HCT116 (cell line): ENCODE data around the gene TET2. TPM values are rescaled to one million over a fixed set of nuclear protein-coding genes. Genes with fewer than 3 reads are reported as not detected.

Experiments used
- ATAC-seq: fragments of 200-7000 bp; cut with Tn5 transposase; 2 replicates; pipeline ENCODE4 v1.9.1; 2020; ENCODE audit warnings: mild to moderate bottlenecking, moderate library complexity
- BruUV-seq: library from RNA; stranded (reverse); fragments of 400-500 nt; replicated peaks from 2 replicates; lab custom pipeline; 2021; lab: Mats Ljungman, UMichigan
- CTCF ChIA-PET: fragments of 300-600 bp; sonication (Branson Sonifier 250); formaldehyde crosslinking; loops from one replicate; lab custom pipeline; 2021; ENCODE audit warnings: antibody characterized with exemption; lab: Charles Lee
- POLR2A ChIA-PET: fragments of 300-600, 350-600 bp; sonication (Branson Sonifier 250); formaldehyde crosslinking; loops from one replicate; lab custom pipeline; 2021; ENCODE audit warnings: antibody characterized with exemption; lab: Charles Lee
- RAD21 ChIA-PET, 2 experiments: fragments of 300-600 bp; sonication (Branson Sonifier 250); formaldehyde crosslinking; loops; one replicate each; lab custom pipeline; 2023; ENCODE audit warnings: low total read pairs in 2 of 2; ENCODE audit not compliant: uncharacterized antibody in 2 of 2, unreplicated experiment in 2 of 2, low non-redundant PET in 1 of 2; lab: Charles Lee
- DNase-seq: peaks from one replicate; pipeline ENCODE4 v3.0.0-alpha.2; 2010; ENCODE audit warnings: low read depth, low spot score
- H2AFZ ChIP-seq: fragments of 200-600 bp; shearing (Covaris generic), sonication (generic); 2 replicates; pipeline ENCODE4 v1.6.1; 2017; ENCODE audit warnings: low read depth, mixed run types, mixed read lengths, antibody characterized with exemption, low read length; ENCODE audit not compliant: poor library complexity, severe bottlenecking
- H3K27ac ChIP-seq: 2 replicates; pipeline ENCODE4 v1.5.1; 2012; ENCODE audit warnings: low read depth, low read length
- H3K27me3 ChIP-seq: fragments of 200-600 bp; sonication (generic); 2 replicates; pipeline ENCODE4 v1.6.1; 2016; ENCODE audit warnings: mixed run types, low read length, mixed read lengths; ENCODE audit not compliant: insufficient read depth
- H3K36me3 ChIP-seq, 2 experiments: fragments of 200-500 bp in 1 of 2; fragments of 200-600 bp in 1 of 2; sonication (Bioruptor generic) in 1 of 2; sonication (generic) in 1 of 2; 2 replicates each; pipeline versions ENCODE4 v1.5.1 to v1.6.1; 2014 to 2016; ENCODE audit warnings: low read length in 2 of 2, inconsistent platforms in 1 of 2, mixed read lengths in 1 of 2, mixed run types in 1 of 2; ENCODE audit not compliant: insufficient read depth in 2 of 2, control insufficient read depth in 1 of 2
- H3K4me1 ChIP-seq, 2 experiments: fragments of 200-600 bp in 1 of 2; sonication (generic) in 1 of 2; 2 replicates each; pipeline versions ENCODE4 v1.5.1 to v1.6.1; 2012 to 2017; ENCODE audit warnings: low read length in 2 of 2, inconsistent platforms in 1 of 2, mild to moderate bottlenecking in 1 of 2, mixed read lengths in 1 of 2, mixed run types in 1 of 2, moderate library complexity in 1 of 2; ENCODE audit not compliant: insufficient read depth in 2 of 2, control insufficient read depth in 1 of 2
- H3K4me2 ChIP-seq: fragments of 200-600 bp; sonication (generic); 2 replicates; pipeline ENCODE4 v1.6.1; 2017; ENCODE audit warnings: mixed run types, low read length, mixed read lengths
- H3K4me3 ChIP-seq, 2 experiments: fragments of 200-600 bp in 1 of 2; sonication (generic) in 1 of 2; replicated peaks in 1 of 2; 2 replicates each; pipeline ENCODE4 v1.5.1; 2011 to 2016; ENCODE audit warnings: low read length in 2 of 2, control low read depth in 1 of 2, low read depth in 1 of 2, mild to moderate bottlenecking in 1 of 2, mixed read lengths in 1 of 2, mixed run types in 1 of 2
- H3K79me2 ChIP-seq: fragments of 200-600 bp; sonication (generic); 2 replicates; pipeline ENCODE4 v1.6.1; 2017; ENCODE audit warnings: mild to moderate bottlenecking, mixed run types, low read length, moderate library complexity, mixed read lengths; ENCODE audit not compliant: insufficient read depth
- H3K9ac ChIP-seq: fragments of 200-600 bp; sonication (generic); 2 replicates; pipeline ENCODE4 v1.6.1; 2016; ENCODE audit warnings: low read length, mixed read lengths
- H3K9me2 ChIP-seq: fragments of 200-600 bp; sonication (generic), shearing (Covaris generic); 2 replicates; pipeline ENCODE4 v1.6.1; 2017; ENCODE audit warnings: mixed run types, mild to moderate bottlenecking, moderate library complexity; ENCODE audit not compliant: insufficient read depth
- H3K9me3 ChIP-seq, 2 experiments: fragments of 200-500 bp in 1 of 2; fragments of 200-600 bp in 1 of 2; sonication (Bioruptor generic) in 1 of 2; sonication (generic) in 1 of 2; 2 replicates each; pipeline ENCODE4 v1.6.1; 2014 to 2017; ENCODE audit warnings: low read length in 2 of 2, mixed read lengths in 2 of 2, inconsistent platforms in 1 of 2, low read depth in 1 of 2, mild to moderate bottlenecking in 1 of 2, mixed run types in 1 of 2, moderate library complexity in 1 of 2; ENCODE audit not compliant: control insufficient read depth in 1 of 2, insufficient read depth in 1 of 2
- H4K20me1 ChIP-seq: fragments of 200-600 bp; sonication (generic), shearing (Covaris generic); 2 replicates; pipeline ENCODE4 v1.6.1; 2017; ENCODE audit warnings: mixed run types, mild to moderate bottlenecking, moderate library complexity; ENCODE audit not compliant: insufficient read depth
- ATF3 ChIP-seq: IDR thresholded peaks from 2 replicates; pipeline ENCODE4 v1.6.1; 2012
- CBX3 ChIP-seq: IDR thresholded peaks from 2 replicates; pipeline ENCODE4 v1.6.1; 2012; ENCODE audit warnings: low read depth
- CEBPB ChIP-seq: IDR thresholded peaks from 2 replicates; pipeline ENCODE4 v1.6.1; 2012; ENCODE audit warnings: low read depth
- CTCF ChIP-seq, 3 experiments: fragments of 200-600 bp in 1 of 3; sonication (generic) in 1 of 3; IDR thresholded peaks in 2 of 3; conservative IDR thresholded peaks in 1 of 3; 2 replicates each; pipeline ENCODE4 v1.5.1; 2012 to 2017; ENCODE audit warnings: low read depth in 2 of 3, low read length in 2 of 3, antibody characterized with exemption in 1 of 3, borderline replicate concordance in 1 of 3, control low read depth in 1 of 3, mild to moderate bottlenecking in 1 of 3, mixed read lengths in 1 of 3, mixed run types in 1 of 3, moderate library complexity in 1 of 3; ENCODE audit not compliant: insufficient read depth in 1 of 3
- EGR1 ChIP-seq: IDR thresholded peaks from 2 replicates; pipeline ENCODE4 v1.6.1; 2012; ENCODE audit warnings: low read depth
- EZH2 ChIP-seq: fragments of 200-600 bp; sonication (generic); IDR thresholded peaks from 2 replicates; pipeline ENCODE4 v1.6.1; 2017; ENCODE audit warnings: antibody characterized with exemption, mixed run types
- FOSL1 ChIP-seq: IDR thresholded peaks from 2 replicates; pipeline ENCODE4 v1.6.1; 2012; ENCODE audit warnings: low read depth
- MAX ChIP-seq: IDR thresholded peaks from 2 replicates; pipeline ENCODE4 v1.6.1; 2012
- POLR2A ChIP-seq: IDR thresholded peaks from 2 replicates; pipeline ENCODE4 v1.7.0; 2011; ENCODE audit warnings: borderline replicate concordance; ENCODE audit not compliant: insufficient read depth, insufficient read length; ENCODE audit errors: extremely low read depth
- RAD21 ChIP-seq: IDR thresholded peaks from 2 replicates; pipeline ENCODE4 v1.6.1; 2012; ENCODE audit warnings: low read depth, mild to moderate bottlenecking
- REST ChIP-seq: IDR thresholded peaks from 2 replicates; pipeline ENCODE4 v1.6.1; 2012; ENCODE audit warnings: low read depth
- SIN3A ChIP-seq: IDR thresholded peaks from 2 replicates; pipeline ENCODE4 v1.6.1; 2012; ENCODE audit warnings: low read depth
- ZBTB33 ChIP-seq: IDR thresholded peaks from 2 replicates; pipeline ENCODE4 v1.6.1; 2011; ENCODE audit warnings: mild to moderate bottlenecking, low read length, moderate library complexity; ENCODE audit not compliant: insufficient replicate concordance; ENCODE audit errors: extremely low read depth
- intact Hi-C: fragments of 100-400 bp; cut with micrococcal nuclease; formaldehyde crosslinking; loops from 2 replicates; pipeline ENCODE4 v1.10.0; 2022
- total RNA-seq: library from RNA; stranded (reverse); gene quantifications from one replicate; pipeline ENCODE4 v1.2.1, GENCODE V29; 2021; ENCODE audit not compliant: unreplicated experiment

The TET2 gene
- total RNA-seq, 1 experiment from 2014 or later, result 9.7 TPM

GRCh38 chr4:105232374-105232773 is 85.7 kb downstream of the TET2 start:
- no TSS peak for BruUV-seq
- Histone ChIP-seq H3K79me2 (no peaks in the 10 kb centered on the region), H4K20me1 (no peaks in the 10 kb centered on the region), H3K4me3 (no peak overlapping the region), H3K27me3 (no peaks in the 10 kb centered on the region), H3K36me3 (no peaks in the 10 kb centered on the region), H3K9me3 (no peaks in the 10 kb centered on the region; a peak in 1 of 4 replicates), H3K27ac (no peak overlapping the region), H3K9me2 (no peaks in the 10 kb centered on the region), H3K4me1 (no peaks in the 10 kb centered on the region), H3K9ac (no peak overlapping the region), H2AFZ (no peak overlapping the region), H3K4me2 (no peak overlapping the region)
- TF ChIP-seq RAD21 (no peak), POLR2A (no peak), ATF3 (no peak), FOSL1 (no peak), CEBPB (no peak), CBX3 (no peak), SIN3A (no peak), CTCF (IDR thresholded peaks at IDR 0.05 in 2 of 3, conservative IDR thresholded peaks at IDR 0.05 in 1 of 3; ENCODE audit: borderline replicate concordance in 1 of 3, insufficient read depth in 1 of 3, low read depth in 2 of 3, low read length in 2 of 3) (no peak)
- intact Hi-C loops, result no loop called here
- ChIA-PET POLR2A (no interaction called here), RAD21 (no interaction called here), CTCF (no interaction called here)
- ATAC-seq (no peak), DNase-seq (no peak)

- H3K4me2 ChIP-seq, result no peak overlapping the region
- no peaks in the 10 kb centered on the region for H3K27me3 ChIP-seq
- H3K4me3 ChIP-seq, result no peak overlapping the region
- ChIA-PET POLR2A (no interaction called here), CTCF (no interaction called here), RAD21 (no interaction called here)
- no peaks in the 10 kb centered on the region for H3K4me1 ChIP-seq
- BruUV-seq, result no TSS peak
- H2AFZ ChIP-seq, result no peak overlapping the region
- no peaks in the 10 kb centered on the region for H3K79me2 ChIP-seq
- no peaks in the 10 kb centered on the region for H4K20me1 ChIP-seq
- no peaks in the 10 kb centered on the region; a peak in 1 of 4 replicates for H3K9me3 ChIP-seq
- DNase-seq, result no peak
- H3K27ac ChIP-seq, result no peak overlapping the region
- intact Hi-C loops, result no loop called here
- H3K9me2 ChIP-seq, result no peaks in the 10 kb centered on the region
- no peak overlapping the region for H3K9ac ChIP-seq
- no peaks in the 10 kb centered on the region for H3K36me3 ChIP-seq
- TF ChIP-seq EGR1 (no peak), EZH2 (no peak), REST (no peak), POLR2A (no peak), ZBTB33 (no peak), MAX (no peak)
- TF ChIP-seq, all 23 proteins: peak for 0
- no peak for ATAC-seq
Observed at GRCh38 chr4:105234582-105234981, 87.9 kb downstream of the TET2 start.
